Measurements from ENCODE around the gene PRPF8. TPM values are rescaled to one million over a fixed set of nuclear protein-coding genes. Genes with fewer than 3 reads are reported as not detected.

PRPF8 gene
- polyA plus RNA-seq, 3 donors: 53.3 to 128 (median 78.0) TPM

DNA sequence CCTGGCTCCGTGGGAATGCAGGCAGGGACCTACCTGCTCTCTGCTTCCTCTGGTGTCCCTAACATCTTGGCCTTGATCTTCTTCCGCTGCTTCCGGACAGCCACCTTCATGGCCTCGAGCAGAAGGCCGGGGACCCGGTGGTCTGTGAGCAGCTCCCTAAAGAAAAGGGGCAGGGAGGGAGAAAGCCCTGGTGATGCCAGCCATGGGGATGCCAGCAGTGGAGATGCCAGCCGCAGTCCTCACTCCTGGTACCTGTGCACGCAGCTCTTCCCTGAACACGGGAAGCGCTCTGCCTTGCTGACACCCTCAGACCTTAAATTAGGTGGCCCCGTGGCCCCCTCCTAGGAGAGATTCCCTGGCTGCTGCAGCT lies 36.9 kb downstream of the PRPF8 start:
- Histone ChIP-seq H3K36me3 (replicated peaks in 1 of 2; ENCODE audit: control insufficient read depth in 1 of 2, insufficient read depth in 2 of 2, low read length in 2 of 2) (peaks cover 23% of the 10 kb centered on the region in 2 donors), H3K27me3 (ENCODE audit: control insufficient read depth in 2 of 2, insufficient read depth in 2 of 2, low read length in 2 of 2) (no peaks in the 10 kb centered on the region), H3K9ac (ENCODE audit: insufficient read depth, low read length, poor library complexity, severe bottlenecking) (peak overlapping the region; percentile 66), H2AFZ (ENCODE audit: insufficient read depth, low read depth, low read length, poor library complexity, severe bottlenecking) (peak overlapping the region; percentile 84), H3K4me2 (replicated peaks; ENCODE audit: extremely low read depth, low read length, poor library complexity, severe bottlenecking) (peak overlapping the region; percentile 87), H3K4me1 (ENCODE audit: control insufficient read depth in 1 of 2, insufficient read depth in 2 of 2, low read length in 2 of 2) (peaks cover 54 to 70% of the 10 kb centered on the region in 2 donors), H3K79me2 (ENCODE audit: insufficient read depth, low read length) (no peaks in the 10 kb centered on the region), H4K20me1 (ENCODE audit: insufficient read depth, low read length) (peaks cover 17% of the 10 kb centered on the region), H3K27ac (ENCODE audit: low read depth in 1 of 2, low read length in 2 of 2) (peak overlapping the region in 1 of 2 donors; percentile 76), H3K4me3 (replicated peaks in 1 of 3; ENCODE audit: low read depth in 2 of 3, low read length in 3 of 3) (peak overlapping the region in 2 of 3 experiments; percentile 66 to 80), H3K9me3 (replicated peaks in 1 of 2; ENCODE audit: control insufficient read depth in 1 of 2, insufficient read depth in 1 of 2, low read length in 2 of 2) (no peaks in the 10 kb centered on the region)
- intact Hi-C loops (cut with micrococcal nuclease): loop anchor here (2.0 to 10.0 kb wide), 7 partner anchors 19 to 747 kb away; partner anchors contain the start of genes SLC43A2 (in 1 of the 2) and TLCD2 (in 1 of the 2)
- H3K4me1 Mint-ChIP-seq: peaks cover 54% of the 10 kb centered on the region
- TF ChIP-seq, protein P1, sequence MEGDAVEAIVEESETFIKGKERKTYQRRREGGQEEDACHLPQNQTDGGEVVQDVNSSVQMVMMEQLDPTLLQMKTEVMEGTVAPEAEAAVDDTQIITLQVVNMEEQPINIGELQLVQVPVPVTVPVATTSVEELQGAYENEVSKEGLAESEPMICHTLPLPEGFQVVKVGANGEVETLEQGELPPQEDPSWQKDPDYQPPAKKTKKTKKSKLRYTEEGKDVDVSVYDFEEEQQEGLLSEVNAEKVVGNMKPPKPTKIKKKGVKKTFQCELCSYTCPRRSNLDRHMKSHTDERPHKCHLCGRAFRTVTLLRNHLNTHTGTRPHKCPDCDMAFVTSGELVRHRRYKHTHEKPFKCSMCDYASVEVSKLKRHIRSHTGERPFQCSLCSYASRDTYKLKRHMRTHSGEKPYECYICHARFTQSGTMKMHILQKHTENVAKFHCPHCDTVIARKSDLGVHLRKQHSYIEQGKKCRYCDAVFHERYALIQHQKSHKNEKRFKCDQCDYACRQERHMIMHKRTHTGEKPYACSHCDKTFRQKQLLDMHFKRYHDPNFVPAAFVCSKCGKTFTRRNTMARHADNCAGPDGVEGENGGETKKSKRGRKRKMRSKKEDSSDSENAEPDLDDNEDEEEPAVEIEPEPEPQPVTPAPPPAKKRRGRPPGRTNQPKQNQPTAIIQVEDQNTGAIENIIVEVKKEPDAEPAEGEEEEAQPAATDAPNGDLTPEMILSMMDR (IDR thresholded peaks at IDR 0.05): no peak
- WGBS (ENCODE audit: insufficient coverage): 79% methylated on average over 11 of the region's 11 CpGs
- peaks cover 37 to 46% of the 10 kb centered on the region in 2 donors for H3K36me3 Mint-ChIP-seq
- H3K27me3 Mint-ChIP-seq (ENCODE audit: low read depth in 3 of 3): peaks cover 0 to 20% (median 3%) of the 10 kb centered on the region in 3 donors
- H3K4me3 Mint-ChIP-seq: peak overlapping the region; percentile 82 to 88
- peak overlapping the region in 2 of 7 donors; percentile 71 to 74 for H3K27ac Mint-ChIP-seq
- H3K9me3 Mint-ChIP-seq: peaks cover 0 to 3% (median 0%) of the 10 kb centered on the region in 7 donors
- no peak for DNase-seq

- Histone ChIP-seq H3K4me3 (replicated peaks in 1 of 3; ENCODE audit: low read depth in 2 of 3, low read length in 3 of 3) (peak overlapping the region in 1 of 3 experiments; percentile 81), H3K27me3 (ENCODE audit: control insufficient read depth in 2 of 2, insufficient read depth in 2 of 2, low read length in 2 of 2) (no peaks in the 10 kb centered on the region), H3K4me2 (replicated peaks; ENCODE audit: extremely low read depth, low read length, poor library complexity, severe bottlenecking) (peak overlapping the region; percentile 88), H4K20me1 (ENCODE audit: insufficient read depth, low read length) (peaks cover 16% of the 10 kb centered on the region), H3K27ac (ENCODE audit: low read depth in 1 of 2, low read length in 2 of 2) (peak overlapping the region; percentile 62 to 88), H3K36me3 (replicated peaks in 1 of 2; ENCODE audit: control insufficient read depth in 1 of 2, insufficient read depth in 2 of 2, low read length in 2 of 2) (peaks cover 8 to 9% of the 10 kb centered on the region in 2 donors), H2AFZ (ENCODE audit: insufficient read depth, low read depth, low read length, poor library complexity, severe bottlenecking) (peak overlapping the region; percentile 74), H3K9ac (ENCODE audit: insufficient read depth, low read length, poor library complexity, severe bottlenecking) (peak overlapping the region; percentile 73), H3K4me1 (ENCODE audit: control insufficient read depth in 1 of 2, insufficient read depth in 2 of 2, low read length in 2 of 2) (peaks cover 54 to 70% of the 10 kb centered on the region in 2 donors), H3K9me3 (replicated peaks in 1 of 2; ENCODE audit: control insufficient read depth in 1 of 2, insufficient read depth in 1 of 2, low read length in 2 of 2) (no peaks in the 10 kb centered on the region), H3K79me2 (ENCODE audit: insufficient read depth, low read length) (no peaks in the 10 kb centered on the region)
- Mint-ChIP-seq H3K27ac (peak overlapping the region in 5 of 7 donors; percentile 24 to 94 (median 86)), H3K9me3 (peaks cover 0 to 3% (median 0%) of the 10 kb centered on the region in 7 donors), H3K4me1 (peaks cover 54% of the 10 kb centered on the region), H3K36me3 (peaks cover 23 to 31% of the 10 kb centered on the region in 2 donors), H3K27me3 (ENCODE audit: low read depth in 3 of 3) (peaks cover 0 to 20% (median 7%) of the 10 kb centered on the region in 3 donors), H3K4me3 (peak overlapping the region; percentile 84 to 91)
- WGBS (ENCODE audit: insufficient coverage): 79% methylated on average over 9 of the region's 13 CpGs
- intact Hi-C loops (cut with micrococcal nuclease): loop anchor here (5.0 to 10.0 kb wide), 6 partner anchors 34 to 748 kb away; partner anchors contain the start of gene TLCD2 (in 1 of the 2)
- TF ChIP-seq, protein P1 (IDR thresholded peaks at IDR 0.05): no peak
- DNase-seq: no peak
Measured at GRCh38 chr17:1646199-1646875, 38.3 kb downstream of the PRPF8 start.

Measured in CD14-positive monocyte (primary cell).